GM19463 (cell line): ENCODE data around the gene DISP3.
"Not testable (repeated sequence)": the region's sequence is repeated elsewhere in the genome, so short reads cannot be mapped to it uniquely, and the experiment has no call there.

Experiments used
- ATAC-seq: cut with Tn5 transposase; IDR thresholded peaks from one replicate; pipeline ENCODE4 v1.9.1; 2021; ENCODE audit warnings: mild to moderate bottlenecking, moderate library complexity; ENCODE audit not compliant: unreplicated experiment

The DISP3 gene

DNA sequence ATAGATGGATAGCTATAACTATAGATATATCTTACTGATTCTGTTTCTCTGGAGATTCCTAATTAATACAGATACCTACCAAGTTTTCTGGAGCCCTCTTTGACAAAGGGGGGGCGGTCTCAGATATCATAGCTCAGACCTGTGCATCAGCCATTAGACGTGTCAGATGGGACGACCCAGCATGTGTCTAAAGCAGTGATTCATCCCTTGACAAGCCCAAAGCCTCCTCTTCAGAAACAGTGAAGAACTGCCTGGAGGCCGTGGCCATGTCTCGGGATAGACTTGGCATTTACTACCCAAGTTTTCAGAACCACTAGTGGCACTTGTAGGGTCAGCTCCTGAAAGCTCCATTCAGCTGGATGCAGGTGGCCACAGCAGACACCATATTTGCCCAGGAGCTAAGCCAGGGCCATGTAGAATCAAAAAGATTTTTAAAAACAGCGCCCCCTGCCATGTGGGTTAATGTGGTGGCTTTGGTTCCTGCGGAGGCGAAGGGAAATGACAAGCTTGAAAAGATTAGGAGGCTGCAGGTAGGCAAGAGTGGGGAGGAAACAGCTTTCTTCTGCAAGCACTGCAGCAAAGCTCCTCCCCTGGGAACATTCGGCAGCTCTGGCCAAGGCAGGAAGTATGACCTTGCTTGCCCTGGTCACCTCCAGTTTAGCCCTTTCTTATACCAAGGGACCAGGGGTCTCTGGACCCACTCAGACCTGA, 93.1 kb downstream of the DISP3 start:
- ATAC-seq = no peak

DNA sequence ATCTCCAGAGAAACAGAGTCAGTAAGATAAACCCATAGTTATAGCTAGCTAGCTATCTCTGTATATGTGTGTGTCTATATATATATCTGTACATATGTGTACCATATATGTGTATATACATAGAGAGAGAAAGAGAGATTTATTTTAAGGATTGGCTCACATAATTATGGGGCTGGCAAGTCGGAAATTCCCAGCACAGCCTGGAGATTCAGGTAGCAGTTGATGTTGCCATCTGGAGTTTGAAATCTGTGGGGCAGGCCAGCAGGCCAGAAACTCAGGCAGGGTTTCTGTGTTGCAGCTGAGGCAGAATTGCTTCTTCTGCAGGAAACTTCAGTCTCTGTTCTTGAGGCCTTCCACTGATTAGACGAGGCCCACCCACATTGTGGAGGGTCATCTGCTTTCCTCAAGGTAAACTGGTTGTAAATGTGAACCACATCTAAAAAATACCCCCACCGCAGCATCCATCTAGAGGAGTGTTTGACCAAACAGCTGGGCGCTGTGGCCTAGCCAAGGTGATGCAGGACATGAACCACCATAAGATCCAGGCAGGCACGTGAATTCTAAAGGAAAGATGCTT, 94.2 kb downstream of the DISP3 start:
- no peak for ATAC-seq

GRCh38 chr1:11575553-11575952, 96.6 kb downstream of the DISP3 start:
- ATAC-seq = no peak

DNA sequence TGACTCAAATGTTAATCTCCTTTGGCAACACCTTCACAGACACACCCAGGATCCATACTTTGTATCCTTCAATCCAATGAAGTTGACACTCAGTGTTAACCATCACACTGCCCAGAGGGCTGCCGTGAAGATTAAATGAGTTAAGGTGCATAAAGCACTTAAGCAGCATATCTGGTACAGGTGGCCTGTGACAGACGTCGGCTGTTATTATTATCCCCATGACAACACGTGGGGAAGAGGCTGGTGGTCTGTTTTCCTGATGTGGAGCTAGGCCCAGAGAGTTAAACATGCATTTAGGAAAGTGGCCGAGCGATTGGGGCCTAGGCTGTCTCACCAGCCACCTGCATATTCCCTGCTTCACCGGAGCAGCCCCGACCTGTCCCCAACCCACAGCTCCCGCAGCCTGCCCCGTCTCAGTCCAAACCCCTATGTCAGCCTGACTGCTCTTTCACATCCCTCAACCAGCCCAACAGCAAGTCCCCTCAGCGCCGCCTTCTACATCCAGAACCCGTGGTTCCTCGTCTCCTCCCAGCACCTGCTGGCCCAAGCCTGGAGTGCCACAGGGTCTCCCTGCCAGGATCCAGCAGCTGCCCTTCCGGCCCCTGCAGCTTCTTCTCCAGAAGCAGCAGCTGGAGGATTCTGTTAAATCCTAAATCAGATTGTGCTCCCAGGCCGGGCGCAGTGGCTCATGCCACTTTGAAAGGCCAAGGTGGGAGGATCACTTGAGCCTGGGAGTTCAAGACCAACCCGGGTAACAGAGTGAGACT, 97.3 kb downstream of the DISP3 start:
- ATAC-seq = no peak

GRCh38 chr1:11578004-11578403, 99.0 kb downstream of the DISP3 start:
- ATAC-seq = no peak

DNA sequence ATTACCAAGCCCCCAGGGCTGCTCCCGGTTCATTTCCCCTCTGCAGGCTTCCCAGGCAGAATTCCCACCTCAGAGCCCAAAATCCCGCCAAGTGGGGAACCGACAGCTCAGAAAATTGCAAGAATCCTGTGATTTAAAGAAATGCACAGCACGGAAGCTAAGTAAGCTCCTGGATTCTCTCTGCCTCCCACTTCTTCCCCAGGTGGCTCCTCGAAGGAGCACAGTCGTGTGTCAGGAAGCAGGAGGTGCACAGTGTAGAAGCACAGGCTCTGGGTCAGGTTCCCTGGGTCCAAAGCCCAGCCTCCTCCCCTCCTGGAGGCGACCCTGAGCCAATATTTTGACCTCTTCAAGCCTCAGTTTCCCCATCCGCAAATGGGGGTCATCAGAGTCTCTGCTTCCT, 100.6 kb downstream of the DISP3 start:
- ATAC-seq = no peak

GRCh38 chr1:11580049-11580448, 101.1 kb downstream of the DISP3 start:
- not testable (repeated sequence) for ATAC-seq

DNA sequence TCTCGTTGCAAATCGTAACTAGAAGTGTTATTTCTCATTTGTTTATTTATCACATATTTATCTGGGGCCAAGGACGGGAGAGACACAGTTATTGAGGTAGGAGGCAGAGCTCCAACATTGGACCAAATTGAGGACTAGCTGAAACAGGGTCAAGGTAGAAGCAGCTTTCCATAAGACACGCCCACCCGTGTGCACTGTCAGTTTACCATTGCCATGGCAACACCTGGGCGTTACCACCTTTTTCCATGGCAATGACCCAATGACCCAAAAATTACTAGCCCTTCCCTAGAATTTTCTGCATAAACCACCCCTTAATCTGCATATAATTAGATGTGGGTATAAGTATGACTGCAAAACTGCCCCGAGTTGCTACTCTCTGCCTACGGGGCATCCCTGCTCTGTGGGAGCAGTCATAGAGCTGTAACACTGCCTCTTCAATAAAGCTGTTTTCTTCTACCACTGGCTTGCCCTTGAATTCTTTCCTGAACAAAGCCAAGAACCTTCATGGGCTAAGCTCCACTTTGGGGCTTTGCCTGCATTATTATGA, 102.6 kb downstream of the DISP3 start:
- ATAC-seq = no peak

DNA sequence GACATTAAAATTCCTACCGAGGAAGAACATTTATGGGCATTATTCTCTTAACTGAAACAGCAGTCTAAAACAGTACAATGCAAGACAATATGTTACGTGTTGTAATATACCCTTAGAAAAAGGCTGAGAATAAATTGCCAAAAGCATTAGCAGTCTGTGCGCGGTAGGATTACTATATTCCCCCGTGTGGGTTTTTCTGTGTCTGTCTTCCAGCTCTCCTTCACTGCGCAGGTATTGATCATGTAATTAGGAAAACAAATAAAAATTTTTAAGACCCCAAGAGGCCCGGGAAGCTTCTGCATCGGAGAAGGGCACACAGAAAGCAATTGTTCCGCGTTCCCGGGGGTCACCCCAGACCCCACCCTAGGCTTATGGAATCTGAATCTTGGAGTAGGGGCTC, 106.4 kb downstream of the DISP3 start:
- no peak for ATAC-seq
